HG03066 (cell line): ENCODE measurements around the gene SEMA7A.
"Not testable (repeated sequence)": the region's sequence is repeated elsewhere in the genome, so short reads cannot be mapped to it uniquely, and the experiment has no call there.

Experiments used
- ATAC-seq: cut with Tn5 transposase; IDR thresholded peaks from one replicate; pipeline ENCODE4 v1.9.1; 2021; ENCODE audit warnings: low read depth; ENCODE audit not compliant: unreplicated experiment

The SEMA7A gene

DNA sequence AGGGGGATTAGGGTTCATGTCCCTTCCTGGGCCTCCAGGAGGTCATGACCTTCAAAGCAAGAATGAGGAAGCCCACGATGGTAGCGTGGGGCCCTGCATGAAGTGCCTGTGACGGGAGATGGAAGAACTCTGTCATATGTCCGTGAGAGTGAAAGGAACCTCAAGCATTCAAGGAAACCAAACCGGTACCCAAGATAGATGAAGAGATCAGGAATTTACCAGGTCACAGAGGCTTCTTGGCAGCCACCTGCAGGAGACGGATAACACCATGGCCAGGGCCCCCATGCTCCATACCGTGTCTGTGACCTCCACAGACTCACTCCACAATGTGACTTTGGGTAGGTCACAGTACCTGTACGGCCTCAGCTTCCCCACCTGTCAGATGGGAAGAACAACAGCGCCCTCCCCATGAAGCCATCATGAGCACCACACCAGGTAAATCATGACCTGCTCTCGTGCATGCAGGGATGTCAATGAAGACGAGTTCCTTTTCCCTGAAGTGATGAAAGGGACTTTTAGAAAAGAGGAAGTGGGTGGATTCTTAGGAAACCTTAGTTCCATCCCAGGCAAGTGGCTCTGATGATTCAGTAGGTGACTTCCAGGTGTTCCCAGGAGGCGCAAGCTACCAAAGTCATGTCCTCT, 43.0 kb downstream of the SEMA7A start:
- ATAC-seq = no peak

DNA sequence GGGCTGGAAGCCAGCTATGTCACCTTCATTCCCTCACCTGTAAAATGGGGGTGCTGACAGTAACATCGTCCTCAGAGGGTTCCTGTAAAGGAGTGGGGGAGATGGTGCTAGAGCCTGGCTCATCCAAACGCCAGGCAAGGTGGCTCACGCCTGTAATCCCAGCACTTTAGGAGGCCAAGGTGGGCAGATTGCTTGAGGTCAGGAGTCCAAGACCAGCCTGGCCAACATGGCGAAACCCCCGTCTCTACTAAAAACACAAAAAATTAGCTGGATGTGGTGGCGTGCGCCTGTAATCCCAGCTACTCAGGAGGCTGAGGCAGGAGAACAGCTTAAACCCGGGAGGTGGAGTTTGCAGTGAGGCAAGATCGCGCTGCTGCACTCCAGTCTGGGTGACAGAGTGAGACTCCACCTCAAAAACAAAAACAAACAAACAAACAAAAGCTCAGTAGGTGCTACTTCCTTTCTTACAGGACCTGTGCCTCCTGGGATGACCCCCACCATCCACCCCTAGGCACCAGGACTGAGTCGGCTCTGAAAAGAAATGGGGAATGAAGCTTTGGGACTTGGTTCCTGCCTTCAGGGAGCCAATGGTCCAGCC, 43.6 kb downstream of the SEMA7A start:
- ATAC-seq = not testable (repeated sequence)

DNA sequence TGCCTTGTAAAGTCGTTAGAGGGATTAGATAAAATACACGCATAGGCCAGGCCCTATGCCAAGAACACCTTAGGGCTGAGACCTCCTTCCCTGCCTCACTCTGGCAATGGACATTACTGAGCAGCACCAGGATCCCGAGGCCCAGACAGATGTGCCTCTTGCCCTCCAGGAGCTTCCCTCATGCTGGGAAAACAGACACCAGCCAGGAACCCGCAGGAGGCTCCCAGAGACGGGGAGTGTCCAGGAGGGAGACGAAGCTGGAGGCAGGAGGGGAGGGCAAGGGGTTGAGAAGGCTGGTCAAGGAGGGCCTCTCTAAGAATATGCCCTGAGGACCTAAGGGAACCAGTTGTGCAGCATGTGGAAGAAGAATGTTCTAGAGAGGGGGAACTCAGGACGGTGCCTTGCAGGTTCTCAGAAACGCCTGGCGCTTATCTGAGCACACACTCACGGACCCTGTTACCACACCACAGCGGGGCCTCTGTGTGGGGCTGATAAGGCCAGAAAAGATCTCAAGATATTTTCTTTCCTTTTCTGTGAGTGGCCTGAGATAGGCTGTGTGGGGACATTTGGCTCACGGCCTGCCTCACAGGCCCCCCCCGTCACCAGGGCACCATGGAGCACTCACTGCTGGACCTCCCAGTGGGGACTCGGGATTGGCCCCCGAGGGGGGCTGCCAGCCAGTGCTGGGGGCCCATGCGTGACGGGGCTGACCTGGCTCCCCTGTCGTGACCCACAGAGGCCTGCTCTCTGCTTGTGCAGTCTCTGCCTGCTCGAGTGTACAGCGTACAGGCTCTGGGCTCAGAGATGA, 44.3 kb downstream of the SEMA7A start:
- no peak for ATAC-seq

DNA sequence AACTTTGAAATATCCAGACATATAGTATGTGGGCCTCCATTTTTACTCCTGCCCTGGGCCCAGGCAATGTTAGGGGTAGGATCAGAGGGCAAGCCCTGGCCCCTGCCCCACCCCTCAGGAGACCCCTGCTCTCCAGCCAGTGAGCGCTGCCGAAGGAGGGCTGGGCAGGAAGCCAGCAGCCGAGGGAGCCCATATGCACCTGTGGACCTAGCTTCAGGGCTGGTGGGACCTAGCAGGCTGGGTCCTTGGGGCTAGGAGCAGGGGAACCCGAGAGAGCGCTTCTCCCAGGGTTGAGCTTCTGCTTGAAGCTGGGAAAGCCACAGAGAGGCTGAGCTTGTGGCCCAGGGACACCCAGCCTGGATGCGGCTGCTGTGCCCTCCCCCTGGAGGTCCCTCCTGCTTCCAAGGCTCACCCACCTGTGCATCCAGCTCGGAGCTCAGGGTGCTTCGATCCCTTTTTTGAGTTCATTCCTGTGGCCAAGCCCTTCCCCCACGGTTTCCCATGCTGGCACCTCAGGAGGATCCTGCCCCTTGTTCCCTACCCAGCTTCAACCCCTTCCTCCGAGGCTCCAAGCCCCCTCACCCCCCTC, 45.3 kb downstream of the SEMA7A start:
- no peak for ATAC-seq

GRCh38 chr15:74387621-74388362, 46.0 kb downstream of the SEMA7A start:
- ATAC-seq = no peak

- ATAC-seq = no peak
These were observed 46.6 kb downstream of the SEMA7A start for GRCh38 chr15:74387141-74387541.

GRCh38 chr15:74386496-74387140, 47.1 kb downstream of the SEMA7A start:
- ATAC-seq = no peak

DNA sequence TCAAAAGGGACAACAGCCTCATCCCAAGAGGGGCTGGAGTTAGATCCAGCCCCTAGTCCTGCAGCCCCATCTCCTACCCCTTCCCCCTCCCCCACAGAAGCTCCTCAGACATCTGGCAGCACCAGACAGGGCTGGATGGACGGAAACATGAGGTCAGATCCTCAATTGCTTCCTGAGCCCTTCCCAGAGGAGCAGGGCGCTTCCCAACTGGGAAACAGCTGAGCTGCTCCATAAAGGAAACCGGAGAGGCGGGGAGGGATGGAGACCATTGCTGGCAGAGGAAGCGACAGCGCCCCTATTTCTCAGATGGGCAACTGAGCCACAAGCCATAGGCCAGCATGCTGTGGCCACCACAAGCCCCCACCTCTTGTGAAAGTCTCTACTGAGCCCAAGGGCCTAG, 48.0 kb downstream of the SEMA7A start:
- no peak for ATAC-seq

GRCh38 chr15:74384881-74385643, 48.7 kb downstream of the SEMA7A start:
- ATAC-seq = peak; percentile 56

- ATAC-seq = no peak
These were observed 49.2 kb downstream of the SEMA7A start for GRCh38 chr15:74384566-74384880.

- ATAC-seq = peak; percentile 48
These were observed 49.8 kb downstream of the SEMA7A start for GRCh38 chr15:74383695-74384565.

DNA sequence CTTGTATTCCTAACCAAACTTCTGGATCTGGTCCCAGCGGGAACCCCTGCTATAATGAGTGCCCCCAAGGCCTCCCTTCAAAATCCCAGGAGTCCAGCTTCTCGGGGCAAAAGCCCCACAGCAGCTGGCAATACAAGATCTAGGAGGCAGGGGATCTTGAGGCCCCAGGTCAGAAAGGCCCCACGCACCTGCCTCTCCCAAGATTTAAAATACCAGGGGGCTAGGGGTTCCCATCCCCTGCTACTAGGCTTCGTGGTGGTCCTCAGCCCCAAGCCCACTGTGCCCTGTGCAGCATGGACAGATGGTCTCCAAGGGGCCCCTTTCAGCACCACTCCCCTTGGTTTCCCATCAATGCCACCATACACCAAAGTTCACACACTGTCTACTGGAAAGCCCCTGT, 50.5 kb downstream of the SEMA7A start:
- ATAC-seq = no peak

DNA sequence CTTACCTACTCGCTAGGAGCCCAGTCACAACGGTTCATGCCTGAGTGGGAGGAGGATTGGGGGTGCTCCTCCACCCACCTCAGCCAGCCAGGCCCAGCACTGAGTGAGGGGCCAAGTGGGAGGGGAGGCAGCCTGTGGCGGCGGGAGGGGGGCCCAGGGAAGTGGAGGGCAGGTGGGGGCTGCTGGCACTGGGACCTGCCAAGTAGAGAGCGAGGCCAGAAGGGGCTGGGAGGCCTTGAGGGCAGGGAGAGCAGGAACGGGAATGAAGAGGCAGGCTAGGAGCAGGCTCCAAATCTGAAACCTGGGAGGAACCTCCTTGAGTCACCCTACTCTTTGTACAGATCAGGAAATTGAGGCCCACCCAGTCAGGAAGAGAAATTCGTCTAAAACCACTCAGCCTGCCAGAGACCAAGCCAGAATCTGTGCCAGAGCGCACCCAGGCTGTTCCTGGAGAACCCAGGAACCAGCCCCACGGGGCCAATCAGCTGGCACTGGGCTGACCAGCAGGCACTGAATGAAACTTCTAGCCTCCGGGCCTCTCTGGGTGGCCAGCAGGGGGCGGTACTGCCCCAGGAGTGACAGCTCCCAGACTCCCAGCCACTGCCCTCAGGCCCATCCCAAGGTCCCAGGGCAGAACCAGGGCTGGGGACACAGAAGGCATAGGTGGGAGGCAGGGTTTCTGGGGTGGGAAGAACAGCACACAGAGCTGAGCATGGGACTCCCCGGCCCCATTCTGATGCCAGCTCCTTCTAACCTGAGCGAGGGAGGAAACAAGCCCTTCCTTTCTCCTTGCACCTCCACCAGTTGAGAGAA, 51.5 kb downstream of the SEMA7A start:
- no peak for ATAC-seq

DNA sequence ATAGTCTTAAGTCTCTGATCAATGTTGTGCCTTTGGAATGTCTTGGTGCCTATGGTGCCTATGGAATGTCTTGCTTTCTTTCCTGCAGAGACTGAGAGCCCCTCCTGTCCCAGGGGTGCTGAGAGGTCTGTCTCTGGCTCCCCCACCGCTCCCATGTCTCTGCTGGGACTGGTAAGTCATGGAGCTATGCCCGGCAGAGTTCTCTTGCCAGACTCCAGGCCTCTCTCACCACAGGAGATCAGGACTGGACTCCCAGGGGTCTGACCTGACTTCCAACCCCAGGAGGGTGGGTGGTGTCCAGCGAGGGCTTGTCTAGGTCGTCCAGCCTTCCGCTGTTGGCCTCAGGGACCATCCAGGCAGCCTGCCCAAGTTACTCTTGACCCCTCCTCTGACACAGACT, 52.3 kb downstream of the SEMA7A start:
- no peak for ATAC-seq

DNA sequence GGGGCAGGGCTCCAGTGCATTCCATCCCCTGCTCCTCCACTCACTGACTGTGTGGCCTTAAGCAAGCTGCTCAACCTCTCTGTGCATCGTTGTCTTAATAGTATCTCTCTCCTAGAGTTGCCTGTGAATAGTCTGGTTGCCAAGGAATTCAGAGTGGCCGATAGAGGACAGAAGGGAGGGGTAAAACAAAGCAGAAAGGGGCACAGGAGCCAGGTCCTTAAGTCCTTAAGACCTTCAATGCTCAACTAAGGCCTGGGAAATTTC, 52.6 kb downstream of the SEMA7A start:
- ATAC-seq = no peak

DNA sequence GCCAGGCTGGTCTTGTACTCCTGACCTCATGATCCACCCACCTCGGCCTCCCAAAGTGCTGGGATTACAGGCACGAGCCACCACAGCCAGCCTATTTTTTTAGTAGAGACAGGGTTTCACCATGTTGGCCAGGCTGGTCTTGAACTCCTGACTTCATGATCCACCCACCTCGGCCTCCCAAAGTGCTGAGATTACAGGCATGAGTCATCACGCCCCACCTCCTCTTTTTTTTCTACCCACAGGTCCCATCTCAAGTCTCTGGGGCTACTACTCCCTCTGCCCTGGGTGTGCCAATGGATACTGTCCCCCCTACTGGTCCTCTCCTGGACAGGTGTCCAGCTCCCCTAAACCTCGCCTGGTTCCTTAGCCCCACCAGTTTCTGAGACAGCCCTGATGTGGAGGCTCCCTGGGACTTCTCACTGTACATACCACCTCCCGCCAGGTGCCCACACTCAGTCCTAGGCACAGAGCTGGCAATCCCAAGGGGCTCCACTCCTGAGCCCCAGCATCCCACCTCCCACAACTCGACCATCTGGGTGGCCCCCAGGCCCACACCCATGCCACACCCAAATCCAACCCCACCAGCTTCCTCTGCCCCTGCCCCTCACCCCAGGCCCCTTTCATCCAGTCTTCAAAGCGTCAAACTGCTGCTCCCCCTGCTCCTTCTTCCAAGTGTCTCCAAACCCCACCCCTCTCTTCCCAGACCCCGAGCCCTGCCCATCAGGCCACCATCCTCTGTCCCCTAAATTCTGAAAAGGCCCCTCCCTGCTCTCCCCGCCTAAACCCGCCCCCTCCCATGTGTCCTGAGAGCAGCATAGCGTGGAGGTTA, 53.2 kb downstream of the SEMA7A start:
- ATAC-seq = no peak

GRCh38 chr15:74378848-74379247, 54.9 kb downstream of the SEMA7A start:
- ATAC-seq = no peak
